Fibroblast of lung (primary cell): ENCODE measurements around the gene IGFLR1.

Source experiments
- CTCF ChIP-seq, 2 donors: IDR thresholded peaks in 1 of 2; conservative IDR thresholded peaks in 1 of 2; 1 replicate in 1 of 2; 2 replicates in 1 of 2; pipeline ENCODE4 v1.5.1; 2011 to 2012; ENCODE audit warnings: low read length in 2 of 2, control low read depth in 1 of 2, inconsistent platforms in 1 of 2, low read depth in 1 of 2, mild to moderate bottlenecking in 1 of 2
- EZH2 ChIP-seq: IDR thresholded peaks from 2 replicates; pipeline ENCODE4 v1.5.1; 2012; ENCODE audit warnings: low read length, control low read depth, mild to moderate bottlenecking; ENCODE audit errors: missing control alignments

GRCh38 chr19:35777961-35778360 is 35.7 kb upstream of the IGFLR1 start:
- TF ChIP-seq CTCF (conservative IDR thresholded peaks at IDR 0.05 in 1 of 2, IDR thresholded peaks at IDR 0.05 in 1 of 2; ENCODE audit: low read depth in 1 of 2, low read length in 2 of 2) (no peak), EZH2 (no peak)
